Osteoblast (primary cell): ENCODE data around the gene SEZ6. TPM values are rescaled to one million over a fixed set of nuclear protein-coding genes. Genes with fewer than 3 reads are reported as not detected.

Experiments
- DNase-seq: peaks from one replicate; pipeline ENCODE4 v3.0.0; 2011; ENCODE audit warnings: low spot score, mixed read lengths; ENCODE audit not compliant: insufficient read length; ENCODE audit errors: missing footprints
- H2AFZ ChIP-seq: 2 replicates; pipeline ENCODE4 v1.6.0; 2011; ENCODE audit warnings: mild to moderate bottlenecking, low read length
- H3K27ac ChIP-seq: 2 replicates; pipeline ENCODE4 v1.5.1; 2011; ENCODE audit warnings: mild to moderate bottlenecking, low read depth, low read length, moderate library complexity
- H3K27me3 ChIP-seq: 2 replicates; pipeline ENCODE4 v1.6.0; 2012; ENCODE audit warnings: mild to moderate bottlenecking, control low read depth, inconsistent platforms, low read length, moderate library complexity; ENCODE audit not compliant: insufficient read depth
- H3K36me3 ChIP-seq: 2 replicates; pipeline ENCODE4 v1.5.1; 2011; ENCODE audit warnings: mild to moderate bottlenecking, low read length, control low read depth, moderate library complexity; ENCODE audit not compliant: insufficient read depth
- H3K4me1 ChIP-seq: 2 replicates; pipeline ENCODE4 v1.5.1; 2011; ENCODE audit warnings: mild to moderate bottlenecking, low read length, control low read depth, moderate library complexity; ENCODE audit not compliant: insufficient read depth
- H3K4me2 ChIP-seq: 2 replicates; pipeline ENCODE4 v1.6.0; 2011; ENCODE audit warnings: mild to moderate bottlenecking, low read length; ENCODE audit not compliant: insufficient read depth
- H3K4me3 ChIP-seq: fragments of 200-600 bp; sonication (generic); 3 replicates; pipeline ENCODE4 v1.5.1; 2012; ENCODE audit warnings: mild to moderate bottlenecking, low read length, inconsistent platforms; ENCODE audit not compliant: insufficient read depth
- H3K79me2 ChIP-seq: 2 replicates; pipeline ENCODE4 v1.6.0; 2012; ENCODE audit warnings: mild to moderate bottlenecking, low read length, control low read depth, inconsistent platforms; ENCODE audit not compliant: insufficient read depth
- H3K9me3 ChIP-seq: 2 replicates; pipeline ENCODE4 v1.5.1; 2011; ENCODE audit warnings: low read depth, low read length, control low read depth
- H4K20me1 ChIP-seq: 2 replicates; pipeline ENCODE4 v1.6.0; 2012; ENCODE audit warnings: mild to moderate bottlenecking, low read length, control low read depth; ENCODE audit not compliant: insufficient read depth
- total RNA-seq: library from RNA; depleted of rRNA; stranded (reverse); fragments of >200 nt; gene quantifications from 2 replicates; pipeline ENCODE4 v1.2.3, GENCODE V29; 2012
- TF ChIP-seq, protein P1 (sequence below): IDR thresholded peaks from 2 replicates; pipeline ENCODE4 v1.5.1; 2011; ENCODE audit warnings: mild to moderate bottlenecking, low read depth, low read length, moderate library complexity; ENCODE audit errors: extremely low read depth

The SEZ6 gene
- total RNA-seq, 1 donor, result not detected

DNA sequence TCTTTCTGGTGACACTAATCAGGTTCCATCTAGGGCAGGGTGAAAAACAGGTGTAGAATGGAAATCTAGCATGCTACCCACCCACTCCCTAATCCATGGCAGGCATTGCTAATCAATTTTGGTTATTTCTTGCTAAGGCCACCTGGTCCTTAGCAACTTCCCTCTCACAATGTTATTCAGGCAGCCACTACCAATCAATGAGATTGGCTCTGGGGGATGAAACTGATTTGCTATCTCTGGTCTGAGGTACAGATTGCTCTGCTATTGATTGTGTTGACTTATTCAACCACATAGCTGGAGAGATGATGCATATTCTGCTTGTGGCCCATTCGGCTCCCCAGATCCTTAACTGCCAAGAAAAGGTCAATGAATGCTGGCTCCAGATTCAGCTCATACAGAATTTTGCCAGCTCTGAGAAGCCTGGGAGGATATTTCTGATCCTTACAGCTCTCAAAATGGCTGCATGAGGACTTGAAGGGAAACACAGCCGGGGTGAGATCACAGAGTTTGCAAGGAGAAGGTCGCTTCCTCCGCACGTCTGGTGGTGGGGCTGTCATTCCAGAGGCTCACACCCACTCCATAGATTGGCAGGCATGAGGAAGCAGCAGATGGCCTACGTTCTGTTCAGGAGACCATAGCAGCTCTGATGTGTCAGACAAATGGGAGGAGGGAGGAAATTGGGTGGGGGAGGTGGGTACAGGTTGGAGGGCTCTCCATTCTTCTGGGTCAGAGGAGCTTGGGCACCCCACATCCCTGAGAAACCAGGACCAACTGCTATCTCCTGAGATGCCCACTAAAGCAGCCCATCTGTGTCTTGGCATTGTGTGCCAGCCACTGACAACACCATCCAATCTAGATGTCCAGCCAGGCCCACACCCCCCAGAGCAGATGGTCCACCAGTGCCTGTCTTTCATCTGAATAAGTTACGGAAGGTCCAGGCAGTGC, 22.3 kb downstream of the SEZ6 start:
- Histone ChIP-seq H3K79me2 (no peaks in the 10 kb centered on the region), H3K9me3 (no peaks in the 10 kb centered on the region), H2AFZ (no peak overlapping the region), H3K27me3 (peaks cover 49% of the 10 kb centered on the region), H3K4me2 (no peak overlapping the region), H4K20me1 (no peaks in the 10 kb centered on the region), H3K27ac (no peak overlapping the region), H3K4me3 (no peak overlapping the region), H3K4me1 (no peaks in the 10 kb centered on the region), H3K36me3 (no peaks in the 10 kb centered on the region)
- TF ChIP-seq, protein P1, sequence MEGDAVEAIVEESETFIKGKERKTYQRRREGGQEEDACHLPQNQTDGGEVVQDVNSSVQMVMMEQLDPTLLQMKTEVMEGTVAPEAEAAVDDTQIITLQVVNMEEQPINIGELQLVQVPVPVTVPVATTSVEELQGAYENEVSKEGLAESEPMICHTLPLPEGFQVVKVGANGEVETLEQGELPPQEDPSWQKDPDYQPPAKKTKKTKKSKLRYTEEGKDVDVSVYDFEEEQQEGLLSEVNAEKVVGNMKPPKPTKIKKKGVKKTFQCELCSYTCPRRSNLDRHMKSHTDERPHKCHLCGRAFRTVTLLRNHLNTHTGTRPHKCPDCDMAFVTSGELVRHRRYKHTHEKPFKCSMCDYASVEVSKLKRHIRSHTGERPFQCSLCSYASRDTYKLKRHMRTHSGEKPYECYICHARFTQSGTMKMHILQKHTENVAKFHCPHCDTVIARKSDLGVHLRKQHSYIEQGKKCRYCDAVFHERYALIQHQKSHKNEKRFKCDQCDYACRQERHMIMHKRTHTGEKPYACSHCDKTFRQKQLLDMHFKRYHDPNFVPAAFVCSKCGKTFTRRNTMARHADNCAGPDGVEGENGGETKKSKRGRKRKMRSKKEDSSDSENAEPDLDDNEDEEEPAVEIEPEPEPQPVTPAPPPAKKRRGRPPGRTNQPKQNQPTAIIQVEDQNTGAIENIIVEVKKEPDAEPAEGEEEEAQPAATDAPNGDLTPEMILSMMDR, result no peak
- DNase-seq, result no peak

DNA sequence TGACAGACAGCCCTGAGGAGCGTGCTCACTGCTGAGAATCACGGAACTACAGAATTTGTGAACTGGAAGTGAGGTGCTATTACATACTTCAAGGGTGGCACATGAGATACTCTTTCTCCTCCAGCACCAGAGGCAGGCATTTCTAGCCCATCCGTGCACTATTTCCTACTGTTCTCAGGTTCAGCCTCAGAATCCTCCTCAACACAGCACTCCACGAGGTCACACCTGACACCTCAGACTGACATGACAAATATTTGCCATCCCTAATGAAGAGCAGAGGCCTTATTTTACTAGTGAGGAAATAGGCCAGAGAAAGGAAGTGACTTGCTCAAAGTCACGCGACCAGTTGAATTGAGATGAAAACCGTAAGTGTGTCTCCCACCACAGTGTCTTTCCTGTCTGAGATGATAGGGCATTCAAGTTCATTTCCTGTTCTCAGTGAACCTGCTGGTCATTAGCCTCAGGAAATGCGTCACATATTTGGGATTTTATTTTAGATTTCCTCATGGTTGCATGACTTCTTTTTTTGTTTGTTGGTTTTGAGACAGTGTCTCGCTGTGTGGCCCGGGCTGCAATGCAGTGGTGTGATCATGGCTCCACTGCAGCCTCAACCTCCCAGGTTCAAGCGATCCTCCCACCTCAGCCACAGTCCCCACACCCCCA, 23.6 kb downstream of the SEZ6 start:
- Histone ChIP-seq H3K9me3 (no peaks in the 10 kb centered on the region), H3K36me3 (no peaks in the 10 kb centered on the region), H4K20me1 (no peaks in the 10 kb centered on the region), H3K4me3 (no peak overlapping the region), H3K27me3 (peaks cover 48% of the 10 kb centered on the region), H3K79me2 (no peaks in the 10 kb centered on the region), H3K4me2 (no peak overlapping the region), H2AFZ (no peak overlapping the region), H3K27ac (no peak overlapping the region), H3K4me1 (no peaks in the 10 kb centered on the region)
- TF ChIP-seq, protein P1, result no peak
- no peak for DNase-seq

DNA sequence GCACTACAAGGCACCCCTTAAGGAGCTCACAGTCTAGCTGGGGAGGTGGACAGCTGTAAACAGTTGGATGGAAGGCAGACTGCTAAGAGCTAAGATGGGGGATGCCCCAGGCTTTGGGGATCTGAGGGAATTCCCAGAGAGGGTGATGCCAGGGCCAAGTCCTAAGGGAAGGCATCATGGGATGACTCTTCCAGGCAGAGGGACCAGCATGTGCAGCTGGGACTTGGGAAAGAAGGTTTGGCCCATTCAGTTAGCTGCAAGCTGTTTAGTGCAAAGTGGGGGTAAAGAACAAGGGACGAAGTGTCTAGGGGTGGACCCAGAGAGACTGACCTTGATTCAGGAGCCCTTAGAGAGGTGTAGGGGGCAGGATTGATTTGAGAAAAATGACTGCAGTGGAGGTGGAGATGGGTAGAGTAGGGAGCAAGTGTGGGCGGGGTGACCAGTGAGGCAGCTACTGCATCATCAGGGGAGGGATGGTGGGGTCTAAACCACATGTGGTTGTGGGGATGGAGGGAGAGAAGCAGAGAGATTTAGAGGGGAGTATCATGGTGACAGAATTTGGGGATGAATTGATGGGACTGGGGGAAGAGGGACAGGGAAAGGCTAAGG, 27.4 kb downstream of the SEZ6 start:
- Histone ChIP-seq H3K27ac (no peak overlapping the region), H3K4me1 (peaks cover 4% of the 10 kb centered on the region), H3K27me3 (peaks cover 43% of the 10 kb centered on the region), H3K36me3 (no peaks in the 10 kb centered on the region), H3K9me3 (no peaks in the 10 kb centered on the region), H2AFZ (no peak overlapping the region), H3K79me2 (no peaks in the 10 kb centered on the region), H4K20me1 (no peaks in the 10 kb centered on the region), H3K4me3 (no peak overlapping the region), H3K4me2 (no peak overlapping the region)
- DNase-seq, result no peak
- TF ChIP-seq, protein P1, result no peak
